ENCODE measurements around the gene RBM10.

The RBM10 gene

DNA sequence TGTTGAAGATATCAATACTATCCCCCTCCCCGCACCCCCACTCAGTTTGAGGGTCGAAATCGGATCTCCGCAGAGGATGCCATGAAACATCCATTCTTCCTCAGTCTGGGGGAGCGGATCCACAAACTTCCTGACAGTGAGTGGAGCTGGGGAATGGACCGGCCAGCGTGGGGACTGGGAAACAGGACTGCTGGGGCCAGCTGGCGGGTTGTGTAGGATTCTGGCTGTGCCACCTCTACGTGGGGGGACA, 82.2 kb downstream of the RBM10 start:
- no peak overlapping the region for H3K27ac ChIP-seq (ENCODE audit: low read depth, low read length)
- H3K79me1 ChIP-seq (ENCODE audit: low read length) = no peaks in the 10 kb centered on the region
- no peak overlapping the region for H4K91ac ChIP-seq (ENCODE audit: low read depth, low read length)
- no peak overlapping the region for H4K12ac ChIP-seq (ENCODE audit: low read depth, low read length)
- H3K18ac ChIP-seq (ENCODE audit: low read length) = no peak overlapping the region
- peaks cover 55 to 56% of the 10 kb centered on the region in 2 experiments for H3K36me3 ChIP-seq (ENCODE audit: control insufficient read depth in 1 of 2, insufficient read depth in 2 of 2, low read length in 2 of 2)
- no peak overlapping the region for H2BK5ac ChIP-seq (ENCODE audit: low read depth, low read length, poor library complexity)
- H4K8ac ChIP-seq (ENCODE audit: low read depth, low read length) = no peak overlapping the region
- H3K14ac ChIP-seq (ENCODE audit: low read length) = no peak overlapping the region
- H3K23ac ChIP-seq (ENCODE audit: low read length) = no peak overlapping the region
- H3K9ac ChIP-seq (ENCODE audit: low read length) = no peak overlapping the region
- H3K4me1 ChIP-seq (ENCODE audit: control insufficient read depth in 1 of 2, insufficient read depth in 2 of 2, low read length in 2 of 2) = peaks cover 0 to under 1% of the 10 kb centered on the region in 2 experiments
- H2AFZ ChIP-seq (ENCODE audit: insufficient read depth, low read length, poor library complexity) = no peak overlapping the region
- no peak overlapping the region for H2BK12ac ChIP-seq (ENCODE audit: low read length)
- WGBS (ENCODE audit: extremely low coverage, insufficient coverage, insufficient read length) = no CpG with 5 or more reads among the region's 9 CpGs
- no peak overlapping the region for H2BK120ac ChIP-seq (ENCODE audit: insufficient read depth, low read length, poor library complexity)
- no peaks in the 10 kb centered on the region for H3K9me3 ChIP-seq (ENCODE audit: insufficient read depth, low read depth, low read length)
- no peak for DNase-seq
- H3K27me3 ChIP-seq (ENCODE audit: insufficient read depth, low read length) = no peaks in the 10 kb centered on the region
- no peak overlapping the region for H3K4ac ChIP-seq (ENCODE audit: low read depth, low read length)
- H2AK5ac ChIP-seq (ENCODE audit: low read length) = no peak overlapping the region
- H3K4me2 ChIP-seq (ENCODE audit: low read length) = no peak overlapping the region
- no peak overlapping the region for H3K4me3 ChIP-seq (ENCODE audit: low read depth, low read length)
- no peaks in the 10 kb centered on the region for H3K79me2 ChIP-seq (ENCODE audit: control insufficient read depth, insufficient read depth, low read length, poor library complexity)

DNA sequence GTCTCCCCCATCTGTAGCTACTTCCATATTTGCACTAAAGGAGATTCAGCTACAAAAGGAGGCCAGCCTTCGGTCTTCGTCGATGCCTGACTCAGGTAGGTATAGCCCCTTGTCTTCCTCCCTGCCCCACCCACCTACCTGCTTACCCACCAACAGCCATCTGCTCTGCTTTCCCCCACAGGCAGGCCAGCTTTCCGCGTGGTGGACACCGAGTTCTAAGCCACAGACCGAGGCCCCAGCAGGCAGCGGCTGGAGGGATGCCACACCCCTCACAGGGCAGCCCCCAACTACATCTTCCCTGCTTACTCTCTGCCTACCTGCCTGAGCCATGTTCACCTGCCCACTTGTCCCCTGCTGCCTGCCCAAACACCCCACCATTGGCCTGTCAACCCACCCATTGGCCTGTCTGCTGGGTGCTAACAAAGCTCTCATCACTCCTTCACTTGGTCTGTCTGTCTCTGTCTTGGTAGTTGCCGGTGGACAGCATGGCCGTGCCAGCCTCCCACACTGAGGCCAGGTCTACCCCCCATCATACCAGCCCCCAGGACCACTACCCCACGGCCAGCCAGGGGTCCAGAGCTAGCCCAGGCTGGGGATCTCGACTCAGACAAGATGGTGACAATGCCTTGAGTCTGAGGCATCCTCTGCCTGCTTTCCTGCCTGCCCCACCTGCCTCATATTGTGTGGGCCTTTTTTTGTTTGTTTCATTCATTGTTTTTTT, 83.7 kb downstream of the RBM10 start:
- no CpG with 5 or more reads among the region's 12 CpGs for WGBS (ENCODE audit: extremely low coverage, insufficient coverage, insufficient read length)

DNA sequence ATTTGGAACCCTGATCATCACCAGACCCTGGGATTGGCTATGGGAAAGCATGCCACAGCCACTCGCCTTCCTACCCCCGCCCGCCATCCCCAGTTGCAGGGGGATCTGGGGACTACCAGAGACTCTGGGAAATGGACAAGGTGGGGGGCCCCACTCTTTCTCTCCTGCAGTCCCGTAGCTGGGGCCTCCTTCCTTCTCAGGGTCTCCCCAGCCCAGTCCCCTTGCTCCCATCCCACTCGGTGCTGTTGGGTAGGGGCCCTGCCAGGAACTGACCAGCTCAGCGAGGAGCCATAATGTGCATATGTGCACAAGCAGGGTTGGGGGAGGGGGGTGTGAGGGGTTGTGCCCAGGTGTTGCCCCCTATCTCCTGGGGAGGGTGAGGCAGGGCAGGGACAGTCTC, 84.4 kb downstream of the RBM10 start:
- H3K4ac ChIP-seq (ENCODE audit: low read depth, low read length) = no peak overlapping the region
- no peak overlapping the region for H2AFZ ChIP-seq (ENCODE audit: insufficient read depth, low read length, poor library complexity)
- no peak overlapping the region for H2BK5ac ChIP-seq (ENCODE audit: low read depth, low read length, poor library complexity)
- no peaks in the 10 kb centered on the region for H3K9me3 ChIP-seq (ENCODE audit: insufficient read depth, low read depth, low read length)
- no peak overlapping the region for H2AK5ac ChIP-seq (ENCODE audit: low read length)
- WGBS (ENCODE audit: extremely low coverage, insufficient coverage, insufficient read length) = no CpG with 5 or more reads among the region's 6 CpGs
- H4K91ac ChIP-seq (ENCODE audit: low read depth, low read length) = no peak overlapping the region
- H3K79me1 ChIP-seq (ENCODE audit: low read length) = peaks cover 8% of the 10 kb centered on the region
- H3K4me1 ChIP-seq (ENCODE audit: control insufficient read depth in 1 of 2, insufficient read depth in 2 of 2, low read length in 2 of 2) = peaks cover 0 to 5% of the 10 kb centered on the region in 2 experiments
- no peaks in the 10 kb centered on the region for H3K27me3 ChIP-seq (ENCODE audit: insufficient read depth, low read length)
- H3K14ac ChIP-seq (ENCODE audit: low read length) = no peak overlapping the region
- no peak overlapping the region for H2BK12ac ChIP-seq (ENCODE audit: low read length)
- DNase-seq = no peak
- H3K4me3 ChIP-seq (ENCODE audit: low read depth, low read length) = no peak overlapping the region
- no peak overlapping the region for H3K27ac ChIP-seq (ENCODE audit: low read depth, low read length)
- peaks cover 5% of the 10 kb centered on the region for H3K79me2 ChIP-seq (ENCODE audit: control insufficient read depth, insufficient read depth, low read length, poor library complexity)
- no peak overlapping the region for H3K4me2 ChIP-seq (ENCODE audit: low read length)
- H4K12ac ChIP-seq (ENCODE audit: low read depth, low read length) = no peak overlapping the region
- H2BK120ac ChIP-seq (ENCODE audit: insufficient read depth, low read length, poor library complexity) = no peak overlapping the region
- H3K18ac ChIP-seq (ENCODE audit: low read length) = no peak overlapping the region
- no peak overlapping the region for H3K9ac ChIP-seq (ENCODE audit: low read length)
- H4K8ac ChIP-seq (ENCODE audit: low read depth, low read length) = no peak overlapping the region
- H3K23ac ChIP-seq (ENCODE audit: low read length) = no peak overlapping the region
- peaks cover 39% of the 10 kb centered on the region in 2 experiments for H3K36me3 ChIP-seq (ENCODE audit: control insufficient read depth in 1 of 2, insufficient read depth in 2 of 2, low read length in 2 of 2)

More for the DNA sequence above, 83.7 kb downstream of the RBM10 start:
- no peak overlapping the region for H4K91ac ChIP-seq (ENCODE audit: low read depth, low read length)
- H3K4me3 ChIP-seq (ENCODE audit: low read depth, low read length) = no peak overlapping the region
- no peaks in the 10 kb centered on the region for H3K27me3 ChIP-seq (ENCODE audit: insufficient read depth, low read length)
- H3K36me3 ChIP-seq (ENCODE audit: control insufficient read depth in 1 of 2, insufficient read depth in 2 of 2, low read length in 2 of 2) = peaks cover 46% of the 10 kb centered on the region in 2 experiments
- no peak overlapping the region for H3K4ac ChIP-seq (ENCODE audit: low read depth, low read length)
- H3K27ac ChIP-seq (ENCODE audit: low read depth, low read length) = no peak overlapping the region
- H3K79me2 ChIP-seq (ENCODE audit: control insufficient read depth, insufficient read depth, low read length, poor library complexity) = peaks cover 5% of the 10 kb centered on the region
- no peak overlapping the region for H3K23ac ChIP-seq (ENCODE audit: low read length)
- H4K8ac ChIP-seq (ENCODE audit: low read depth, low read length) = no peak overlapping the region
- H3K79me1 ChIP-seq (ENCODE audit: low read length) = peaks cover 8% of the 10 kb centered on the region
- no peak for DNase-seq
- no peak overlapping the region for H3K18ac ChIP-seq (ENCODE audit: low read length)
- H3K9ac ChIP-seq (ENCODE audit: low read length) = no peak overlapping the region
- no peak overlapping the region for H4K12ac ChIP-seq (ENCODE audit: low read depth, low read length)
- H2AFZ ChIP-seq (ENCODE audit: insufficient read depth, low read length, poor library complexity) = no peak overlapping the region
- no peak overlapping the region for H3K4me2 ChIP-seq (ENCODE audit: low read length)
- H3K9me3 ChIP-seq (ENCODE audit: insufficient read depth, low read depth, low read length) = no peaks in the 10 kb centered on the region
- H3K4me1 ChIP-seq (ENCODE audit: control insufficient read depth in 1 of 2, insufficient read depth in 2 of 2, low read length in 2 of 2) = peaks cover 0 to 5% of the 10 kb centered on the region in 2 experiments
- no peak overlapping the region for H3K14ac ChIP-seq (ENCODE audit: low read length)
- H2BK5ac ChIP-seq (ENCODE audit: low read depth, low read length, poor library complexity) = no peak overlapping the region
- no peak overlapping the region for H2BK12ac ChIP-seq (ENCODE audit: low read length)
- no peak overlapping the region for H2BK120ac ChIP-seq (ENCODE audit: insufficient read depth, low read length, poor library complexity)
- H2AK5ac ChIP-seq (ENCODE audit: low read length) = no peak overlapping the region

DNA sequence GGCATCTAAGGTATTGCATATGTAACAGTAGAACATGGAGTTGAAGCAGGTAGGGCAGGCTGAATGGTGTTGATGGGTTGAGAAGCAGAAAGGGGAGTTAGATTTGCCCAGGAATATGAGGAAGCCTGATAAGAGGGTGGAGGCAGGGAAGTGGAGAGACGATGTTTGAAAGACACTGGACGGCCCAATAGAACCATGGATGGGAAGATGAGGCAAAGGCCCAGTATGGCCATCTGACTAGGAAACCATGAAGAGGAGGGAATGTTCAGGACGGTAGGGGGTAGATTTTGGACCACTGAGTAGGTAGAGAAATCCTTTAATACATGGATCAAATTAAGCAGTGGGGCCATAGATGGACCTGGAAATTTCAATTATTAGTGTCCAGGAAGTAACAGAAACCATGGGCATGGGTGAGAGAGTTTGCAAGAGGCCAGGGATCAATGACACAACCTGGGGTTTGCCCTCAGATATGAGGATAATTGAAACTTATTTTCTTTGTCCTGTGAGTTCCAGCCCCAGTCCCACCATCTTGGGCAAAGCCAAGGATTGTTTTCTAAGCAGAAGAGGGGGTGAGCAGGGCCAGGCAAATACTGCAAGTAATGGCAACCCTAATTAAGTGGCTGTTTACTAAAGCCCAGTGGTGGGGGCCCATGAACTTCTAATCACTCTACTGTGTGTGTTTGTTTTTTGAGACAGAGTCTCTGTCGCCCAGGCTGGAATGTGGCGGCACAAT, 85.3 kb downstream of the RBM10 start:
- Histone ChIP-seq H3K9me3 (ENCODE audit: insufficient read depth, low read depth, low read length) (no peaks in the 10 kb centered on the region), H2BK5ac (ENCODE audit: low read depth, low read length, poor library complexity) (no peak overlapping the region), H3K4me3 (ENCODE audit: low read depth, low read length) (no peak overlapping the region), H3K23ac (ENCODE audit: low read length) (no peak overlapping the region), H3K79me1 (ENCODE audit: low read length) (peaks cover 8% of the 10 kb centered on the region), H3K4me2 (ENCODE audit: low read length) (no peak overlapping the region), H3K79me2 (ENCODE audit: control insufficient read depth, insufficient read depth, low read length, poor library complexity) (peaks cover 5% of the 10 kb centered on the region), H3K27me3 (ENCODE audit: insufficient read depth, low read length) (no peaks in the 10 kb centered on the region), H3K4me1 (ENCODE audit: control insufficient read depth in 1 of 2, insufficient read depth in 2 of 2, low read length in 2 of 2) (peaks cover 0 to 5% of the 10 kb centered on the region in 2 experiments), H4K8ac (ENCODE audit: low read depth, low read length) (no peak overlapping the region), H3K36me3 (ENCODE audit: control insufficient read depth in 1 of 2, insufficient read depth in 2 of 2, low read length in 2 of 2) (peaks cover 30 to 31% of the 10 kb centered on the region in 2 experiments), H4K12ac (ENCODE audit: low read depth, low read length) (no peak overlapping the region), H3K27ac (ENCODE audit: low read depth, low read length) (no peak overlapping the region), H3K18ac (ENCODE audit: low read length) (no peak overlapping the region), H2BK120ac (ENCODE audit: insufficient read depth, low read length, poor library complexity) (no peak overlapping the region), H3K9ac (ENCODE audit: low read length) (no peak overlapping the region), H3K4ac (ENCODE audit: low read depth, low read length) (no peak overlapping the region), H2BK12ac (ENCODE audit: low read length) (no peak overlapping the region), H2AK5ac (ENCODE audit: low read length) (no peak overlapping the region), H4K91ac (ENCODE audit: low read depth, low read length) (no peak overlapping the region), H3K14ac (ENCODE audit: low read length) (no peak overlapping the region), H2AFZ (ENCODE audit: insufficient read depth, low read length, poor library complexity) (no peak overlapping the region)
- no CpG with 5 or more reads among the region's 5 CpGs for WGBS (ENCODE audit: extremely low coverage, insufficient coverage, insufficient read length)
- no peak for DNase-seq
